G401 (cell line): ENCODE results near the gene C15orf62. TPM values are rescaled to one million over a fixed set of nuclear protein-coding genes. Genes with fewer than 3 reads are reported as not detected.

ENCODE experiments used
- DNase-seq: peaks from one replicate; pipeline ENCODE4 v3.0.0-alpha.2; 2015; ENCODE audit warnings: low spot score
- in situ Hi-C: cut with HindIII; loops from 2 replicates; pipeline ENCODE4 v1.10.0; 2016; ENCODE audit warnings: low sequenced_read_pairs, mixed read lengths
- total RNA-seq: library from RNA; depleted of rRNA; stranded (reverse); fragments of >200 nt; shearing (Covaris generic); gene quantifications from 2 replicates; pipeline ENCODE4 v1.2.3, GENCODE V29; 2014; rRNA removed

Gene C15orf62, protein sequence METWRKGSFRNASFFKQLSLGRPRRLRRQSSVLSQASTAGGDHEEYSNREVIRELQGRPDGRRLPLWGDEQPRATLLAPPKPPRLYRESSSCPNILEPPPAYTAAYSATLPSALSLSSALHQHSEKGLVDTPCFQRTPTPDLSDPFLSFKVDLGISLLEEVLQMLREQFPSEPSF
- total RNA-seq, result 3.1 and 4.0 TPM in 2 replicates

DNA sequence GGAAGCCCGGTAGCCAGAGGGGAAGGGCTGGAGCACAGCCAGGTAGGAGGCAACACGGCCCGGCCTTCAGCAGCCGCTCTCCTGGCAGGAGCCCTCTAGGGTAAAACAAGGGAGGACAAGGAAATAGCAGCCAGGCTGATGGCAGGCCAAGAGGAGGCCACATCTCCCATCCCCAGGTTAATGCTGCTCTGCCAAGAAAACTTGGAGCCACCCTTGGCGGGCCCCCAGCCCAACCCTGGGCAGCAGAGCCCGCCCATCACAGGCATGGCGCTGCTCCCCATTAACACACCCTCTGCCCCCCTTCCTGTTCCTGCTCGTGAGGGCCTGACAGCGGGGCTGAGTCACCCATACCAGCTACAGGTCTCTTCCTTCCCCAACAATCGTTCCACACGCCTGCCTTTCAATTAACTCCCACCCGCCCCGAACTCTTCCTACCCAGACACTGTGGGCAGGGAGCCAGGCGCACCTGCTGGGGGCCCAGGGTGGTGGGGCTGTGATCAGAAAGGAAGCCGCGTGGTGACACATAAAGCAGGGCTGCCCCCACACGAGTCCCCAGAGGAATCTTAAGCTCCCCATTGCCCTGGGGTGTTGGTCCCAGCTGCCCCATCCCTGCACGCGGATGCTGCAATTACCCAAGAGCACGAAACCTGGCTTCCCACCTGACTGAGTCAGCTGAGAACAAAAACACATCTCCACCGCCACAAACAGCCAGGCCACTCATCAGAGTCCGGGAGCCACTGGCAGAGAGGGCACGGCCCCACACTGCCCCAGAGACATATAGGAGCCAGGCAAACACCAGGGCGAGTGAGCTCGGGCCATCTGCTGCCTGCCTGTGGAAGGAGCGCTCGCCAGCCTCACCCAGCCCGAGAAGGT lies at the start of gene C15orf62:
C15orf62 (plus strand) TSS at position 707 of the 873 bp plus-strand sequence. CDS start 516 bp downstream, outside the sequence.
- peak; percentile 78 for DNase-seq
- in situ Hi-C loops, result no loop called here

DNA sequence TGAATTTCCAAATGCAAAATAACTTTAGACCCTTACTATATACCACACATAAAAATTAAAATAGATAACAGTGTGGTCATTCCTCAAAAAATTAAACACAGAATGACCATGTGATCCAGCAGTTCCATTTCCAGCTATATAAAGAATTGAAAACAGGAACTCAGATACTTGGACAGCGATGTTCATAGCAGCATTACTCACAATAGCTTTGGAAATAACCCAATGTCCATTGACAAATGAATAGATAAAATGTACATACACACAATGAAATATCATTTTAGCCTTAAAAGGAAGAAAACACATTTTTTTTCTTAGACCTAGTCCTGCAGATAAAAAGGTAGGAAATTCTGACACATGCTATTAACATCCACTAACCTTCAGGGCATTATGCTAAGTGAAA lies 48.1 kb upstream of the C15orf62 start:
- DNase-seq, result no peak
- in situ Hi-C loops, result no loop called here

DNA sequence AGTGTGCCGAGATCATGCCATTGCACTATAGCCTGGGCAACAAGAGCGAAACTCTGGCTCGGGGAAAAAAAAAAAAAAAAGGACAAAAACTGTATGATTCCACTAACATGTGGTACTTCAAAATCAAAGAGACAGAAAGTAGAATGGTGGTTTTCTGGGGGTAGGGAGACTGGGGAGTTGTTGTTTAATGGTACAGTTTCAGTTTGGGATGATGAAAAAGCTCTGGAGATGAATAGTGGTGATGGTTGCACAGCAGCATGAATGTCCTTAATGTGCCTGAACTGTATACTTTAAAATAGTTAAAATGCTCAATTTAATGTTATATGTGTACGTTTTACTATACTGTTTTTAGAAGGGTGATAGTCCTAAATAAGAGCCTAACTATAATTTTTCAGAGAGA lies 47.4 kb upstream of the C15orf62 start:
- DNase-seq, result no peak
- in situ Hi-C loops, result no loop called here

DNA sequence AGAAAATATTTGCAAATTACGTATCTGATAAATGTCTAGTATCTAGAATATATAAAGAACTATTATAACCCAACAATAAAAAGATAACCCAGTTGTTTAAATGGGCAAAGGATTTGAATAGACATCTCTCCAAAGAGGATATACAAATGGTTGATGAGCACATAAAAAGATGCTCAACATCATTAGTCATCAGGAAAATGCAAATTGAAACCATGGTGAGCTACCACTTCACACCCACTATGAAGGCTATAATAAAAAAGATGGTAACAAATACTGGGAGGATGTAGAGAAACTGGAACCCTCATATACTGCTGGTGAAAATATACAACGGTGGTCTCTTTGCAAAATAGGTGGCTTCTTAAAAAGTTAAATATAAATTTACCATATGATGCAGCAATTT lies 46.8 kb upstream of the C15orf62 start:
- in situ Hi-C loops, result no loop called here
- no peak for DNase-seq

DNA sequence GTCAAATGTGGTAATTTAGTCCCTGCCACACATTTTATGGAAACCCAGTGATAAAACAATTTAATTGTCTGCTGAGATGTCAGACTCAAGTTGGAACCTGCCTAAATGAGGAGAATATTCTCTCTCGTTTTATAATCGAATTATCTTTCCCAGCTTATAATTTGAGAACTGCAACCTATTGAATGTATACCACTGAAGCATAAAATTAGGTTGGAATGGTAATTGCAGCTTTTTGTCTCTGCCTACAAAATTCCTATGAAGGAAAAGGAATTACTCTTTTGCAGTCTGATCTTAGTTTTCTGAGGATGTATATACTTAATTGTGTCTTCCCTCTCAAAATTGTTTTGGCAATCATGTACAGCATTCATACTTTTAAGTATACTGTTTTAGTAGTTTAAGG lies 45.9 kb upstream of the C15orf62 start:
- DNase-seq, result no peak
- in situ Hi-C loops, result no loop called here

DNA sequence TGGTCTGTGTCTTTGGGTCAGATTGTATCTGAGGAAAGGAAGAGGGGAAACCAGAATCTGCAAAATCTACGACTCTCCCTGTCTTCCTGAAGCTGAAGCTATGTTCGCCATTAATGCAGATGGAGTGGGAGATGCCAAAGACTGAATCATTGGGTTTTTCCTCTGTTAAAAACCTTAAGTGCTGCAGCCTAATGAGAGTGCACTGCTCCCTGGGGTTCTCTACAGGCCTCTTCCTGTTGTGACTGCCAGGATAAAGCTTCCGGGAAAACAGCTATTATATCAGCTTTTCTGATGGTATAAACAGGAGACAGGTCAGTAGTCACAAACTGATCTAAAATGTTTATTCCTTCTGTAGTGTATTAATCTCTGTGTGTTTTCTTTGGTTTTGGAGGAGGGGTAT lies 38.7 kb upstream of the C15orf62 start:
- in situ Hi-C loops, result no loop called here
- DNase-seq, result no peak

DNA sequence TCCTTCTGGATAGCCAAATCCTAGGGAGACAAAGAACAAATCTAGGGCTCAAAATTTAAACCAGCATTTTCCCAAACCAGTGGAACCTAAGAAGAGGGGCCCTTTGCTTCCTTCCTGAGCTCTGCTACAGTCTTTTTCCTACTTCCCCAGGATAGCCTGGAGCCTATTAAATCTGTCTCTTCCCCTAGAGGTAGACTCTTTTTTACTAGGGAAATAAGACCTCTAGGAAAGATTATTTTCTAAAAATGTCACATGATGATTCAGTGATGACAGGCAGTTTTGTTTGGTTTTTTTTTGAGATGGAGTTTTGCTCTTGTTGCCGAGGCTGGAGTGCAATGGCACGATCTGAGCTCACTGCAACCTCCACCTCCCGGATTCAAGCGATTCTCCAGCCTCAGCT lies 33.2 kb upstream of the C15orf62 start:
- no peak for DNase-seq
- in situ Hi-C loops, result no loop called here

DNA sequence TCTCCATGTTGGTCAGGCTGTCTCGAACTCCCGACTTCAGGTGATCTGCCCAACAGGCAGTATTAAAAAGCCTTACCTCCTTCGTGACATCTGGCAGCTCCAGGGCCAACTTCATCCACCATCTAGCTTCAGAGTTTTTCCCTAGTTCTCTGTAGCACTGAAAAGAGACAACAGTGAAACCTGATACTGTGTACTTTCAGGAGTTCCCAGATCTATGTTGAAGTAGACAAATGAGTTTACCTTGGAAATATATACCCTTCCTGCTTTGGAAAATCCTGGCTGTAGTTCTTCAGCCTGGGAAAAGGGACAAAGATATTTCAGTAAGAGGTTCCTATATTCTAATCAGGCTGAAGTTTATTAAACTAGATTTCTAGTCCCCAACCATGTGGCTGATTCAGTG lies 32.7 kb upstream of the C15orf62 start:
- DNase-seq, result no peak
- in situ Hi-C loops, result no loop called here

DNA sequence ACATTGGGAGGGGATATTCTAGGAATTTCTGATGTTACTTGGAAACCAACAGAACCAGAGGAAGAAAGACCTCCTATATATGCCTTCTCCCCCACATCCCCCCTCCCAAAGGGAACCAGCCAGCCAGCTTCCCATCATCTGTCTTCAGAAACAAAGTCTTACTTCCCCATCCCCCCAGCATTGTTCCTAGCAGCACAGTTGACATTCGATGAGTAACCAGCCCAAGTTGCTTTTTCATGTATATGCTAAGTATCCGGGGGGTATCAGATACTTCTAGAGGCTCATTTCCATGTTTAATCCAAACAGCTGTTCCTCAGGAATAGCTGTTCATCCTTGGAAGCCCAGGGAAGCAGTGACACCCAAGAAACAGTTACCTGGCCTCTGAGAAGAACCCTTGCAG lies 30.7 kb upstream of the C15orf62 start:
- in situ Hi-C loops, result no loop called here
- DNase-seq, result no peak

DNA sequence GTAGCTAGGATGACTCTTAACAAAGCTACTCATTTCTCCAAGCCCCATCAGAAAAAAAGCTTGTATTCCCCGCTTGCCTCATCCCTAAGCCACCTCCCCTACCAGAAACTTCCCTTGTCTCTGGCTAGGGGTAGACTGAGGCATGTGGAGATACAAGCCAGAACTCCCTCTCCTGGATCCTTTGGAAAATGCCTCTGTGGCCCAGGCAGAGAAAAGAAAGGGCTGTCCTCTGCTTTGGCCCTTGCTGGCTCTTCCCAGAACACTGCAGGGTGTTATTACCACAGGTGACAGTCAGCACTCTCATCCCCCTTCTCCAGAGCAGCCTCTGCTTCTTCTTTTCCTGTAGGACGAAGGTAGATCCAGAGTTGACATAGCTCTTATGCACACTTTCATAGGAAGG lies 29.9 kb upstream of the C15orf62 start:
- in situ Hi-C loops, result no loop called here
- no peak for DNase-seq

DNA sequence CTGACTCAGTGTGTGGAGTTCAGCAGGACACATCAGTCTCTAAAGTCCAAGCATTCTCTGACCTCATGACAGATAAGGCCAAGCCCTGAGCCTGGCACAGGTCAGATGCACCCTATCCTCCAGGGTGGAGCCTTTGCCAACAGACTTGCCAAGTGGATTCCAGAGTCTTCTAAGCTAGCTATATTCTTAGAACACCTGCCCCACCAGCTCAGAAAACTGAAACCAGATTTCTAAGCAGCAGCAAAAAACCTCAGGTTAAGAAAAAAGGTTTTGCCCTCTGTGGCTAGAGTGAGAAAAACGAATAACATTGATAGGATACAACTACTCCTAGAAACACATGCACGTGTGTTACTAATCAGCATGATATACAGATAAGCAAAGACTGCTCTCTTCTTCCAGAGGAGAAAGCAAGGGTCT lies 26.3 kb upstream of the C15orf62 start:
- in situ Hi-C loops, result no loop called here
- no peak for DNase-seq

DNA sequence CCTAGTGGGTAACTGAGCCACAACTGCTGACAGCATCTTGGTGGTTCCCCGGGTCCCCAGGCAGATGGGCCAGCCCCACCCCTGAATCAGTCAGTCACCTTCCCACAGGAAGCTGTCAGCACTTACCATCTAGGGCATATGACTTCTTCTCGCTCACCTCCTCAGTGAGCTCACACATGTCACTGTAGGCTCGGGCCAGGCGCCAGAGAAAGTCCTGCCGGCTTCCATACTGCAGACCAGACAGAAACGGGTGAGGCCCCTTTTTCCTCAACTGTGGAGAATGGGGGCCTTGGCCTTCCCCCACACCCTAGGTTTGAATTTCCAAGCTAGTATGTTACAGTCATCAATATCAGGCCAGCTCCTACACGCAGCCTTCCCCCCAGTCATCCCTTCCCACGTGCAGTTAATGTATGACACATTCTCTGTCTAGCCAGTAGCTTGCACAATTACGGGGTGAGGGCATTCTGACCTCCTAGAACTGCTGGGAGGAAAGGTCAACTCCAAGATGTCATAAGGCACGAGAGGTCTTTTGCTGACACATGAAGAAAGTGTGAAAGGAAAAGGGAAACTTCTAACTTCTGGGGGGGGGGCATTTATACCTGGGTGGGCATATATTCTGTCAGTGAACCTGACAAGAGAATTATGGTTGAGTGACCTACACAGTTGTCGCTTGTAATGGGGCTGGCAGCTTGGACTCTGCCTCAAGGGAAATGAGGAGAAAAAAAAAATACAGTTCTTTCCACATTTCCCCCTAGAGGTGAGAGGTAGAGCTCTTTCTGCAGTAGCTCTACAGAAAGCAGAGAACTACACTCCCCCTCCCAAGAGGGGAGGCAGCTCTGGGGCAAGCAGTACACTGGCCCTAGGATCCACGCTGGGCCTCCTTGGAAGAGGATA lies 25.6 kb upstream of the C15orf62 start:
- no peak for DNase-seq
- in situ Hi-C loops, result no loop called here

DNA sequence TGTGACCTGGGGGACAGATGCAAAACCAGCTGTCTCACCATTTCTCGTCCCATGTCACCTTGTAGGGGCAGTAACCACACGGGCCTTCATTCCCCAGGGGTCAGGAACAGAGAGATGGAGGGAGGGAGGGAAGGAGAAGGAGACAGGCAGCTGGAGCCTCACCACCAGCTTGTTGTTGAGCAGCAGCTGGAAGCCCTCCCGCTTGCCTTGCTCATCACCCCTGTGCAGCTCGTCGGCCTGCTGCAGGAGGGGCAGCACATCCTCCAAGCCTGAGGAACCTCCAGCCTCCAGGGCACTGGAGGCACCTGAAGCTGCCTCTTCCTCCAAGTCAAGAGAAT lies 25.0 kb upstream of the C15orf62 start:
- in situ Hi-C loops, result no loop called here
- no peak for DNase-seq

DNA sequence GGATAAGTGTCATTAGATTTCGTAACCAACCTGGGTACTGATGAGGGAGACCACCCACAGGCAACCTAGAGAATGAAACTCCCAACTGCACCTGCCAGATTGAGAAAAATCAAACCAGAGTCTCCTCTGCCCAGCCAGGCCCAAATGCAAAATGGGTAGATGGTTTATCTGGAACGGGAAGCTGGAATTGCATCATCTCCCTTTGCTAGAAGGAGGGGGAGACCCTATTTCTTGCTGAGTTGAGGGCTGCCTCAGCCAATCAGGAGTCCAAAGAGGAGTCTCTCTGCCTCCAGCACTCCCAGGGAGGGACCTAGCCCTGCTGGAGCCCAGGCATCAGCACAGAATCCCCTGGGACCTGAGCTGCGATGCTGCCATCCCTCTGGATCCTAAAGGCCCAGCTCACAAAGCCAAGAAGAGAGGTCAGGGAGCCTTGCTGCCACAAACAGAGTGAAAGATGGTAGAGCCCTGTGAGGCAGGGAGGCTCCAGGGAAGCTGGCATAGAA lies 22.8 kb upstream of the C15orf62 start:
- DNase-seq, result no peak
- in situ Hi-C loops, result no loop called here

DNA sequence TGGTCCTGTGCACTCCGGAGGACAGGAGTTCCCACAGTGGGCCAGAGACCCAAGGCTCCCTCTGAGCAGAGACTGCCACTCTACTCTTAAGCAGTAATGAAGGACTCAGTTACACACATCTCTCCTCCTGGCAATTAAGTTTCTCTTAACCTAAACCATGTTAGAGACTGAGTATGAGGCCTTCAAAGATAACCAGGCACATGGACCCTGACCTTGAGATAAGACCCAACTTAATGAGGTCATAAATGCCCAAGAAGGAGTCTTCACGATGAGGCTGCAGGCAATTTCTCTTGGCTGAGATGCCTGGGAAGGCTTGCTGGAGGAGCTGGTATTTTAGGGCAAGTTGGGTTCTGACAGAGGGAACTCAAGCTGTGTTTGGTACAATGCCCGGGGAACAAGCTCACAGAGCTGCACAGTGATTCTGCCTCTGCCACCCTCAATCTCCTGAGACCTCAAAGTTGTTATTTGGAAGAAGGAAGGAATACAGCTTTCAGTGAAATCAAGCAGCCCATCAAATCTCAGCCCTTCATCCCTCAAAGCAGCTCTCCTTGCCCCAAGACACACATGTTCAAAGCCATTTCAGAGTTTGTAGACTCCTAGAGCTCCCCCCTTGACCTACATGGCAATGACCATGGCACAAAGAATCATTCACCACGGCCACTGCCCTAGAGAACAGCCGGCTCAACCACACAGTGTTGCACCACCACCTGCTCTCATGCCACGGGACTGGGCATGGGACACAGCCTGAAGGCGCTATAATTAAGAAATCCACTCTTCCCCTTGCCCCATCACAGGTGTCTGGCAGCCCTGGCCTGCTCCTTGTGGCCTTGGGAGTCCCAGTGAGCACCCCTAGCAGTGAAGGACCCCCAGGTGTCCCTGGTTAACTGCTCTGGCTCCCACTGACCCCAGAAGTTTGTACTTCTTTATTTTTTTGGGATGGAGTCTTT lies 21.8 kb upstream of the C15orf62 start:
- in situ Hi-C loops, result no loop called here
- peak; percentile 88 for DNase-seq

DNA sequence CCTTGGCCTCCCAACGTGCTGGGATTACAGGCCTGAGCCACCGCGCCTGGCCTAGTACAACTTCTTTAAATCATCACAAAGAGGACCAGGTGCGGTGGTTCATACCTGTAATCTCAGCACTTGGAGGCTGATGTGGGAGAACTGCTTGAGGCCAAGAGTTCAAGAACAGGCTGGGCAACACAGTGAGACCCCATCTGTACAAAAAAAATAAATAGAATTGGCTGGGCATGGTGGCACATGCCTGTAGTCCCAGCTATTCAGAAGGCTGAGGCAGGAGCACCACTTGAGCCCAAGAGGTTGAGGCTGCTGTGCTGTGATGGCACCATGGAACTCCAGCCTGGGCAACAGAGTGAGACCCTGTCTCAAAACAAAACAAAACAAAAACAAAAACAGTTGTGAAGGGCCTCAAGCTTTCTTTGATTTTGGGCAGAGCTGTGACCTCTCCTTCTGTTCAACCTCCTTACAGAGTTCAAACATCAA lies 20.6 kb upstream of the C15orf62 start:
- no peak for DNase-seq
- in situ Hi-C loops, result no loop called here

DNA sequence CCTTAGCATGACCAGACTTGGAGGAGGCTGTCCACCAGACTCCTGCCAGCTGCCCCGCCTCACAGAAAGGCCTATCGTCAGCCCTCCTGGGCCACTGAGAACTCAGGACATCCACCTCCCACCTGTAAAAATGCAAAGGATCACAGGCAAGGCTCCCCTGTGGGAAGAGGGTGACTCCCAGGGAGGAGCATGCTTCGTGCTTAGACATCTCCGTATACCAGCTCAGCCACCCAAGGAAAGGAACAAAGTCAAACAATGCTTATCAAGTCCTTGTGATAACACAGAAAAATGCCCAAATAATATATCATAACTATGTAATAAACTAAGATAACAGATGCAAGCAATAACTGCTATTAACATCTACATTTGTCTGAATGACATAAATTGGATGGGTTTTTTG lies 18.9 kb upstream of the C15orf62 start:
- in situ Hi-C loops, result no loop called here

DNA sequence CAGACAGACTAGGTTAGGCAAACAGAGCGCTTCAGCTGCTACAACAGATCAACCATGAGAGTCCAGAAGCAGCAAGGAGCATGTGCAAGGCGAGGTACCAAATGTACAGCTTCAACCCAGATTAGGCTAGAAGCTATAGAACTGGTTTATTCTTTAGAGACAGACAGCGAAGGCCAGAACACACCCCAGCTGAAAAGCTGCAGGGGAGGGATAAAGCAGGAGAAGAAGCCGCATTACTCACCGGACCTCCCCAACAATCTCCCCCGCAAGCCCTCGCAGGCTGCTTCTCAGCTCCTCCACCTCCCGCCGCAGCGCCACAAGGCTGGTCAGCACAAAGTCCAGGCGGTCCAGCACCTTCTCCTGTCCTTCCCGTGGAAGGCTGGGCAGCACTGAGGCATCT lies 18.0 kb upstream of the C15orf62 start:
- no peak for DNase-seq
- in situ Hi-C loops, result no loop called here

More for the DNA sequence above, 18.9 kb upstream of the C15orf62 start:
- no peak for DNase-seq

DNA sequence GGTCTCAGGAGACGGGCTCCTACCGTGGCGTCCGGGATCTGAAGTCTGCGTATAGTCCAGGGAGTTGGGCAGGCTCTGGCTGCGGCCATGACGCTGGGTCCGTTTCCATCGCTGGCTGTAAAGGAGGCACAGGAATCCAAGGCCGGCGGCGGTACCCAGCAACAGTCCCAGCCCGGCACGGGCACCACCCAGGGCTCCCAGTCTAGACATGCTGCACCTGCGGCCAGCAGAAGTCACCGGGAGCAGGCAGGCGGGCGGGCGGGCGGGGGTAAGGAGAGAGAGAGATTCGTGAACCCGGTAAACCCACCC lies 15.3 kb upstream of the C15orf62 start:
- DNase-seq, result peak; percentile 25
- in situ Hi-C loops, result no loop called here
